HG02970 (cell line): ENCODE measurements around the gene GPR152.
"Not testable (repeated sequence)": the region's sequence is repeated elsewhere in the genome, so short reads cannot be mapped to it uniquely, and the experiment has no call there.

Source experiments
- ATAC-seq: cut with Tn5 transposase; IDR thresholded peaks from one replicate; pipeline ENCODE4 v1.9.1; 2021; ENCODE audit warnings: mild to moderate bottlenecking, moderate library complexity, moderate number of reproducible peaks; ENCODE audit not compliant: unreplicated experiment, low FRiP score

Gene GPR152

GRCh38 chr11:67431346-67432249 lies 20.9 kb downstream of the GPR152 start:
- ATAC-seq, result no peak

GRCh38 chr11:67429722-67430121 lies 22.8 kb downstream of the GPR152 start:
- ATAC-seq, result no peak

GRCh38 chr11:67429038-67429668 lies 23.4 kb downstream of the GPR152 start:
- no peak for ATAC-seq

DNA sequence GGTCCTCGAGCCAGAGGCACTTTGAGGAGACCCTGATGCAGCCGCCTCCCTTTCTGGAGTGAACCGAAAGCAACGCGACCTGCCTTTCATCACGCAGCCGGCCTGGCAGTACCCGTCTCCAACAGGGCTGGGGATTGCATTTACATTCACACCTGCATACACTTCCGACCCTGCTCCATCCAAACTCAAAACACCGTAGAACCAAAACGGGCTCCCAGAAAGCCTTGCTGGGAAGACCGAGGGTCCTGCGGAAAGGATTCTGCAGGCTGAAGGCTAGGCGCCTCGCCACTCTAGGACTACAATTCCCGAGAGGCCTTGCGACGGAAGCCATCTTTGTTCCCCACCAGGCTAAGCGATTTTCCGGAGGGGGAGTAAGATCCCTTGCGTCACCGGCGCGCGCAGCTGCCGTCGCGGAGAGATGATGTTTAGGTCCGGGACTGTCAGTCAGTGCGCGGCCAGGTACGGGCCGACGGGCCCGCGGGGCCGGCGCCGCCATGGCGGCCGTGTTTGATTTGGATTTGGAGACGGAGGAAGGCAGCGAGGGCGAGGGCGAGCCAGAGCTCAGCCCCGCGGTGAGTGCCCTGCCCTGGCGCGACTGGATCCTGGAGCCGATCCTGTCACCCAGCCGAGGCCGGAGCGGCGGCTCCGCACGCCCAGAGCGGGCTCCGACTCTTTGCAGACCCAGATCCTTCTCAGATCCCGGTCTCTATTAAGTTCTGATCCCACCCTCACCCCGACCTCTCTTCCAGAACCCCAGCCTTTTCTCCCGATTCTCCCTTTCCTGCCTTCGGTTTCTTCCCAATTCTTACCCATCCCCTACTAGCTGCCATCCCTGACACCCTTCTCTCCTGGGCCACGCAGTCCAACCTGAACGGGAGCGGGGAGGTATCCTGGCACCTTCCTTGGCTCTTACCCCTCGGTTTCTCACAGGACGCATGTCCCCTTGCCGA lies 24.2 kb downstream of the GPR152 start, which contains the start of gene RPS6KB2:
Gene RPS6KB2, plus strand, starts transcription at position 443 of the 950 bp plus-strand sequence. Its CDS starts 52 bp downstream, at position 495.
- peak; percentile 90 for ATAC-seq

- not testable (repeated sequence) for ATAC-seq
These were observed 25.1 kb downstream of the GPR152 start for GRCh38 chr11:67427364-67427859.

DNA sequence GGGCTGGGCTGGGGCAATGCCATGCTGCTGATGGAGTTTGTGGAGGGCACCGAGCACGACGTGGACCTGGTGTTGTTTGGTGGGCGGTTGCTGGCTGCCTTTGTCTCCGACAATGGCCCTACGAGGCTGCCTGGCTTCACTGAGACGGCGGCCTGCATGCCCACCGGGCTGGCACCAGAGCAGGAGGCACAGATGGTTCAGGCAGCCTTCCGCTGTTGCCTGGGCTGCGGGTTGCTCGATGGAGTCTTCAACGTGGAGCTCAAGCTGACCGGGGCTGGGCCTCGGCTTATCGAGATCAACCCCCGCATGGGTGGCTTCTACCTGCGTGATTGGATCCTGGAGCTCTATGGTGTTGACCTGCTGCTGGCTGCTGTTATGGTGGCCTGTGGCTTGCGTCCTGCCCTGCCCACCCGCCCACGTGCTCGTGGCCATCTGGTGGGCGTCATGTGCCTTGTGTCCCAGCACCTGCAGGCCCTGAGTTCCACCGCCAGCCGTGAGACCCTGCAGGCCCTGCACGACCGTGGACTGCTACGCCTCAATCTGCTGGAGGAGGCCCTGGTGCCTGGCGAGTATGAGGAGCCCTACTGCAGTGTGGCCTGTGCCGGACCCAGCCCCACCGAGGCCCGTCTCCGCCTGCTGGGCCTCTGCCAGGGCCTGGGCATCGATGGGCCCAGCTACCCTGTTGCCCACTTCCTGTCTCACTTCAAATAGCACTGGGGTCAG lies 28.5 kb downstream of the GPR152 start:
- ATAC-seq, result no peak

GRCh38 chr11:67423466-67423865 lies 29.1 kb downstream of the GPR152 start:
- no peak for ATAC-seq

- ATAC-seq, result no peak
These were observed 29.6 kb downstream of the GPR152 start for GRCh38 chr11:67422891-67423290.

DNA sequence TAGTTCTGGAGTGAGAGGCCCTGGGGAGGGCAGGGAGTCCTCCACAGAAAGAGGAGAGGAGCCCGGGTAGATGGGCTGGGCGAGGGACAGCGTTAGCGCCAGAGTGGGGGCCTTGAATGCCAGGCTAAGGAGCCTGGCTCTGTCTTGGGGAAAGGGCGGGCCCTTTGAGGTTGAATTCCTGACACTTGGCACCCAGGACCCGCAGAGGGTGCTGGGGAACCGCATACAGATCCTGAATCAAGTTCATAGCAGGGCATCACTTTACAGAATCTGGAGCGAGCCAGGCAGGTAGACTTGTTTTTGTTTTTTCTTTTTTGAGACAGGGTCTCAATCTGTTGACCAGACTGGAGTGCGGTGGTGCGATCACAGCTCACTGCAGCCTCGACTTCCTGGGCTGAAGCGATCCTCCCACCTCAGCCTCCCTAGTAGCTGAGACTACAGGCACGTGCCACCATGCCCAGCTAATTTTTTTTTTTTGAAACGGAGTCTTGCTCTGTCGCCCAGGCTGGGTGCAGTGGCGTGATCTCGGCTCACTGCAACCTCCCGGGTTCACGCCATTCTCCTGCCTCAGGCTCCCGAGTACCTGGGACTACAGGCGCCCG lies 31.0 kb downstream of the GPR152 start:
- no peak for ATAC-seq

DNA sequence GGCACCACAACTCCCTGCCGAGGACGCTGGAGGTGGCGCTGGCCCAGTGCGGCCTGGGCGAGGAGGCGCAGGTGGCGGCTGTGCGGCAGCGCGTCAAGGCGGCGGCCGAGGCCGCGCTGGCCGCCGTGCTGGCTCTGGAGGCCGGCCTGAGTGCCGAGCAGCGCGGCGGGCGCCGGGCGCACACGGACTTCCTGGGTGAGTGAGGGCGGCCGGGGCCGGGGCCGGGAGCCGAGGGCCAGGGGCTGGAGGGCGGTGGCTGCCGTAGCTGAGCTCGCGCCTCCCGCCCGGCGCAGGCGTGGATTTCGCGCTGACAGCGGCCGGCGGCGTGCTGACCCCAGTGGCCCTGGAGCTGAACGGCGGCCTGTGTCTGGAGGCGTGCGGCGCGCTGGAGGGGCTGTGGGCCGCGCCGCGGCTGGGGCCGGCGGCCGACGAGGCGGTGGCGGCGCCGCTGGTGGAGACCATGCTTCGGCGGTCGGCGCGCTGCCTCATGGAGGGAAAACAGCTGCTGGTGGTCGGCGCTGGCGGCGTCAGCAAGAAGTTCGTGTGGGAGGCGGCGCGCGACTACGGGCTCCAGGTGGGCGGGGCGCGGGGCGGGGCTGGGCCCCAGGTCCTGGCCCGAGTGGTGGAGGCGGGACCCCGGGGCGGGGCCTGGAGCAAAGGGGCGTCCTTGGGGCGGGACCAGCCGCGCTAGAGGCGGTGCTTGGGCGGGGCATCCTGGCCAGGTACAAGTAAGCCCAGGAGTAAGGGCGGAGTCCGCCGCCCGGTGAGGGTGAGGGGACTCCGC lies 31.7 kb downstream of the GPR152 start:
- peak; percentile 85 for ATAC-seq

DNA sequence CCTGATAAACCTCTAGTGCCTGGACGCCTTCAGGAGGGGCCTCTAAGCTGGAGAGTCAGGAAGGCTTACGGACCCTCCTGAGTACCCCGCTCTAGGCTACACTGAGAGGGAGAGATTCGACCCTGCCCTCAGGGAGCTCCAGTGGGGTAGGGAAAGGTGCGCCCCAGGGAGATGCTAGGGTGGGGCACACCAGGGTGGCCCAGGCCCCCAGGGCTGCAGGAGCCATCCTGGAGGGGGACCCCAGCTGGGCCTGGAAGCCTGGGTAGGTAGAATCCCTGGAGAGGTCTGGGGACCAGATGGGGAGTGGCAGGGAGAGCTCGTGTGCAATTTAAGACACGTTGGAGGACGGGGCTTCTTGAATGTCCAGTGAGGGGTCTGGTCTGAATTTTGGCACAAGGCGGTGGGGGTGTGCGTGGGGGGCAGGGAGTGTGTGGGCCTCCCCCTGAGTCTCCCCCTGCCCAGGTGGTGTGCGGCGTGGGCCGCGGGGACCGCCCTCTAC lies 32.3 kb downstream of the GPR152 start:
- ATAC-seq, result no peak

DNA sequence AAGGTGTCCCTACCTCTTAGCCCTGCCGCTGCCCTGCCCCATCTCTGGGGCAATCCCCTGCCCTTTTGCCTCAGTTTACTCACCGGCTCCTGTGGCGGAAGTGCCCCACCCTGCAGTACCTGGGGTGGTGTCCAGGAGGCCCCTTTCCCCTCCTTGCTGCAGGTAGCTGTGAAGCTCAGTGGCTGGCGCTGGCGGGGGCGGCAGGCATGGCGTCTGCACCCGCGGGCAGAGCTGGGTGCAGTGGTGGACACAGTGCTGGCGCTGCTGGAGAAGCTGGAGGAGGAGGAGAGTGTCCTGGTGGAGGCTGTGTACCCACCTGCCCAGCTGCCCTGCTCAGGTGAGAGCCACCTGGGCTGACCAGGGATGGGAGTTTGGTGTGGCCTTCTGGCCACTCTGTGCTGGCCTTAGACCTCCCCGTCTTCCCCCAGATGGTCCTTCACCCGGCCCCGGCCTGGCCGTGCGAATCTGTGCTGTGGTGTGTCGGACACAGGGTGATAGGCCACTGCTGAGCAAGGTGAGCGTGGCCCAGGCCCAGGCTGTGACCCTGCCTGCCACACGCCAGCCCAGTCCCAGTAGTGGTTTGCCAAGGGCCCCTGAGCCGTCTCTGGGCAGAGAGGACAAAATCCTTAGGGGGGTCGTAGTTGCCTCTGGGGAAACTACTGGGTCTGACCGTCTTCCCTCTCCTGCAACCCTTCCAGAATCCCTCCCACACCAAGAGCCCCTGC lies 33.0 kb downstream of the GPR152 start:
- ATAC-seq, result no peak

DNA sequence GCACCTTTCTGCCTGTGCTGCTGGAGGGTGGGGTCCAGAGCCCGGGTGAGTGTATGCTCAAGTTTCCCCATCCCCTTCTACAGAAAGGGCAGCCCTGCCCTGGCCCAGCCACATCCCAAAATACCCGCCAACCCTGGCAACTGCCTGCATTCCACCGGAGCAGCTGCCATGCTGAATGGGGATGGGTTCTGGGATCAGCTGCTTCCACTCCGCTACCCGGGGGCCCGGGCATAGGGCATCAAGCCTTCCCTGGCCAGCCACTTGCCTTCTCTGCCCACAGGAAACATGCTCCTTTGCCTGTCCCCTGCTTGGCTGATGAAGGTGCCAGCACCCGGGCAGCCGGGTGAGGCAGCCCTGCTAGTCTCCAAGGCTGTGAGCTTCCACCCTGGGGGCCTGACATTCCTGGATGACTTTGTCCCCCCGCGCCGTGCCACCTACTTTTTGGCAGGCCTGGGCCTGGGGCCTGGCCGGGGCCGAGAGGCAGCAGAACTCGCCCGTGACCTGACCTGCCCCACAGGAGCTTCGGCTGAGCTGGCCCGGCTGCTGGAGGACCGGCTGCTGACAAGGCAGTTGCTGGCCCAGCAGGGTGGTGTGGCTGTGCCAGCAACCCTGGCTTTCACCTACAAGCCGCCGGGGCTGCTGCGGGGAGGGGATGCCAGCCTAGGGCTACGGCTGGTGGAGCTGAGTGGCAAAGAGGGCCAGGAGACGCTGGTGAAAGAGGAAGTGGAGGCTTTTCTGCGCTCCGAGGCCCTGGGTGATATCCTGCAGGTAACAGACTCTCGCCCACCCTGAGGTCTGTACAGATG lies 33.9 kb downstream of the GPR152 start:
- ATAC-seq, result no peak

DNA sequence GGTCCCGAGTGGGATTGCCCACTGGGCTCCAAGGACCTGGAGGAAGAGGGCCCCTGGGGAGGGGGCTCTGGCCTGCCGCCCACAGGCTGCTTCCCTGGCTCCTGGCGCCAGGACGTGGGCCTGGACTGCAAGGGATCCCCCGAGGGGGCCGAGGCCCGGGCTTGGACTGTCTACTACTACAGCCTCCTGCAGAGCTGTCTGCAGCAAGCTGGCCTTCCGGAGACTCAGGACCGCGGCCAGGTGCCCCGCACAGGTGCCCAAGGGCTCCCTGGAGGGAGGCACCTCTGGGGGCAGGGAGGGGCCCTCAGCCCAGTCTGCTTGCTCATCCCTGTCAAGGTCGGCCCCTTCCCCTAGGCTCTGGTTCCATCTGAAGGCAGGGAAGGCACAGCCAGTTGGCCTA lies 35.1 kb downstream of the GPR152 start:
- ATAC-seq, result no peak

DNA sequence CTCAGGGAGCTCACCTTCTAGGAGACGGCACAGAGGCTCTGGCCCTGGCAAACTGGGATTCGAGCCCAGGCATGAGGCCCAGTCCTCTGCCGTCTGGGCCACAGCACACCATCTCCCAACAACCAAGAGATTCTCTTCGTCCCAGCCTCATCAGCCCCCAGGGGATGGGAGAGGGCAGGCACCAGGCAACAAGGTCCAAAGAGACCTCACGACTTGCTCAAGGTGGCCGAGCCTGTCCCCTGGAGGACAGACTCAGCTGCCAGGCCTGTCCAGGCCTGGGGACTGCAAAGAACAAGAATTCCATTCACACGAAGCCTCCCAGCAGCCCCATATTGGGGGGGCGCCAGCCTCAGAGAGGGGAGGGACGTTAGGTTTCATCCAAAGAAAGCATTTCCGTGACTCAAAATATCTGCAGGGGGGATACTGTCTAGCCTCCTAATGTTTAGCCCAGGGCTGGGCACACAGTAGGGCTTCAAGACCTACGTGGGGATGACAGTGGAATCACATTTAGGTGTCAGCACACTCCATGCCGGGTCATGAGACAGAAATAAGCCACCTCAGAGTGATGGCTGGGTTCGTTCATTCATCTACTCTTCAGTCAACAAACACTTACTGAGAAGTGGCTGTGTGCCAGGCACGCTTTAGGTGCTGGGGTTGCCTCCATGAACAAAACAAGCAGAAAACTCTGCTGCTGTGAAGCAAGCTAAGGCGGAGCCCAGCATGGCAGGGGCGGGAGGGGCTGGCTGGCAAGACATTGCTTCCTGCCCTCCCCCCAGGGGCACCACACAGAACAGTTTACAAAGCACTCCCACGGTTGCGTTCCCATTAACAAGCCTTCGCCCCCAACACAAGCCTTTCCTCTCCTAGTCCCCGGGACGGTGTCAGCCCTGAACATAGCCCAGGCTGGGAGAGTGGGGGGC lies 35.9 kb downstream of the GPR152 start:
- ATAC-seq, result no peak
